Spleen (tissue), 13 donors: ENCODE measurements around the gene CA5A. TPM values are rescaled to one million over a fixed set of nuclear protein-coding genes. Genes with fewer than 3 reads are reported as not detected.
"Not testable (repeated sequence)": the region's sequence is repeated elsewhere in the genome, so short reads cannot be mapped to it uniquely, and the experiment has no call there.

Experiments
- DNase-seq: peaks from one replicate; pipeline ENCODE4 v3.0.0-alpha.2; 2020
- H3K27ac ChIP-seq, 8 donors: fragments of 200-600 bp; sonication (generic) in 7 of 8; 1 replicate in 4 of 8; 2 replicates in 4 of 8; pipeline versions ENCODE4 v1.5.0 to v1.8.0; 2016 to 2021; ENCODE audit warnings: inconsistent platforms in 4 of 8, mild to moderate bottlenecking in 4 of 8, moderate library complexity in 1 of 8
- H3K27me3 ChIP-seq, 7 donors: fragments of 200-600 bp; sonication (generic) in 6 of 7; replicated peaks in 1 of 7; 1 replicate in 4 of 7; 2 replicates in 3 of 7; pipeline versions ENCODE4 v1.5.0 to v1.8.0; 2016 to 2021; ENCODE audit warnings: inconsistent platforms in 3 of 7, mild to moderate bottlenecking in 1 of 7
- H3K36me3 ChIP-seq, 6 donors: fragments of 200-600 bp; sonication (generic) in 5 of 6; 1 replicate in 4 of 6; 2 replicates in 2 of 6; pipeline versions ENCODE4 v1.5.0 to v1.8.0; 2016 to 2021; ENCODE audit warnings: inconsistent platforms in 2 of 6
- H3K4me1 ChIP-seq, 6 donors: fragments of 200-600 bp; sonication (generic) in 5 of 6; 1 replicate in 3 of 6; 2 replicates in 3 of 6; pipeline versions ENCODE4 v1.5.0 to v1.8.0; 2016 to 2021; ENCODE audit warnings: inconsistent platforms in 3 of 6
- H3K4me3 ChIP-seq, 8 donors: fragments of 200-600 bp; sonication (generic) in 7 of 8; 1 replicate in 4 of 8; 2 replicates in 4 of 8; pipeline versions ENCODE4 v1.5.0 to v1.8.0; 2016 to 2021; ENCODE audit warnings: inconsistent platforms in 4 of 8, mild to moderate bottlenecking in 4 of 8, moderate library complexity in 2 of 8
- H3K9me3 ChIP-seq, 8 donors: fragments of 200-600 bp; sonication (generic) in 7 of 8; 1 replicate in 4 of 8; 2 replicates in 4 of 8; pipeline versions ENCODE4 v1.5.0 to v1.8.0; 2016 to 2021; ENCODE audit warnings: inconsistent platforms in 4 of 8
- CTCF ChIP-seq, 11 experiments: fragments of 200-600 bp in 7 of 11; fragments of 450-650 bp in 4 of 11; sonication (generic) in 4 of 11; IDR thresholded peaks in 8 of 11; conservative IDR thresholded peaks in 3 of 11; 1 replicate in 7 of 11; 2 replicates in 4 of 11; pipeline versions ENCODE4 v1.4.0 to v1.8.0; 2016 to 2021; ENCODE audit warnings: antibody characterized with exemption in 11 of 11, inconsistent platforms in 4 of 11, mild to moderate bottlenecking in 1 of 11
- POLR2A ChIP-seq, 3 donors: fragments of 450-650 bp; IDR thresholded peaks; one replicate each; pipeline ENCODE4 v1.5.1; 2017; ENCODE audit warnings: antibody characterized with exemption in 3 of 3, mild to moderate bottlenecking in 1 of 3
- POLR2AphosphoS5 ChIP-seq, 3 donors: sonication (generic); formaldehyde crosslinking; IDR thresholded peaks; one replicate each; pipeline ENCODE4 v1.5.1; 2017; ENCODE audit warnings: antibody characterized with exemption in 3 of 3
- WGBS, 5 donors: extraction: QIAGEN DNeasy Blood & Tissue Kit in 3 of 5; methylation state at CpG; one replicate each; pipeline versions ENCODE4 v1.1.5 to v1.1.7; 2013 to 2018; 5-methylcytosine and 5-hydroxymethylcytosine counted together
- intact Hi-C: fragments of 100-400 bp; cut with DNase I; formaldehyde crosslinking; loops from one replicate; pipeline ENCODE4 v1.15.0; 2023; ENCODE audit warnings: low total_unique reads
- long read RNA-seq, 2 donors: transcript quantifications; one replicate each; lab custom pipeline, GENCODE V29; 2026
- polyA plus RNA-seq, 3 donors: library from polyadenylated mRNA; stranded (reverse); fragments of 200-250 nt; gene quantifications; one replicate each; pipeline ENCODE4 v1.2.1, GENCODE V29; 2013
- total RNA-seq, 7 donors: library from RNA; depleted of rRNA in 3 of 7; stranded (reverse); fragments of >200 nt in 3 of 7; fragmentation: NEBNext Ultra II Directional in 4 of 7; extraction: Animal tissue kit (Norgen Biotek cat#: 25700) in 4 of 7; gene quantifications; one replicate each; pipeline versions ENCODE4 v1.1.0 to v1.2.1, GENCODE V29; 2016 to 2021
- donor health status: healthy with polysubstance abuse.
- donor health status: DM: no; HTN: no; CAD: no; lungs with moderate emphysema.
- donor health status: DM: no; HTN: no; CAD: no.
- donor health status: Bipolar disorder and iron deficiency.
- donor health status: healthy.
- donor health status: DM: no; HTN: no; CAD: no.
- donor health status: DM: yes; HTN: yes; CAD: no.

The CA5A gene
- total RNA-seq: not detected
- not detected for polyA plus RNA-seq
- long read RNA-seq, donor 1: 0 reads
- long read RNA-seq, donor 2: 0 reads

- TF ChIP-seq POLR2AphosphoS5 (IDR thresholded peaks at IDR 0.05) (no peak), CTCF (IDR thresholded peaks at IDR 0.05 in 8 of 11, conservative IDR thresholded peaks at IDR 0.05 in 3 of 11) (no peak)
- Histone ChIP-seq H3K4me3 (no peak within 1 kb of the TSS), H3K36me3 (no peaks in the 10 kb centered on the region), H3K27me3 (no peaks in the 10 kb centered on the region), H3K9me3 (no peaks in the 10 kb centered on the region), H3K27ac (no peak within 1 kb of the TSS), H3K4me1 (peaks cover 0 to 9% (median 3%) of the 10 kb centered on the region in 6 donors)
- intact Hi-C loops: no loop called here
- DNase-seq: no peak
- WGBS, 5 donors: 80 to 92% (median 89%) methylated on average over 15 of the region's 15 CpGs
These were observed at the start of gene CA5A for GRCh38 chr16:87936375-87937230. CA5A (minus strand) TSS chr16:87936529; CDS start chr16:87936450, 79 bp downstream.

GRCh38 chr16:87985493-87985892 is 49.2 kb upstream of the CA5A start:
- H3K27me3 ChIP-seq, DNase-seq, H3K4me3 ChIP-seq, intact Hi-C loops, H3K27ac ChIP-seq, H3K9me3 ChIP-seq: not testable (repeated sequence)
- WGBS, 5 donors: 66 to 89% (median 82%) methylated on average over 5 of the region's 5 CpGs
- H3K36me3 ChIP-seq: peaks cover 0 to 78% (median 37%) of the 10 kb centered on the region in 6 donors
- H3K4me1 ChIP-seq: peaks cover 0 to 20% (median 0%) of the 10 kb centered on the region in 6 donors

- TF ChIP-seq POLR2AphosphoS5 (IDR thresholded peaks at IDR 0.05) (no peak), POLR2A (IDR thresholded peaks at IDR 0.05) (no peak), CTCF (IDR thresholded peaks at IDR 0.05 in 8 of 11, conservative IDR thresholded peaks at IDR 0.05 in 3 of 11) (no peak)
- Histone ChIP-seq H3K27me3 (no peaks in the 10 kb centered on the region), H3K36me3 (peaks cover 0 to 75% (median 37%) of the 10 kb centered on the region in 6 donors), H3K27ac (no peak overlapping the region), H3K4me1 (peaks cover 0 to 26% (median 0%) of the 10 kb centered on the region in 6 donors), H3K4me3 (no peak overlapping the region), H3K9me3 (no peaks in the 10 kb centered on the region)
- intact Hi-C loops: no loop called here
- 92 to 98% (median 95%) methylated on average over 27 to 28 of the region's 28 CpGs for WGBS, 5 donors
- DNase-seq: no peak
These were observed 48.4 kb upstream of the CA5A start for GRCh38 chr16:87984632-87985267.

GRCh38 chr16:87984180-87984579 is 47.9 kb upstream of the CA5A start:
- H3K4me3 ChIP-seq, H3K9me3 ChIP-seq, H3K27ac ChIP-seq, H3K27me3 ChIP-seq, intact Hi-C loops, DNase-seq: not testable (repeated sequence)
- WGBS, 5 donors: 92 to 93% (median 93%) methylated on average over 11 to 15 of the region's 15 CpGs
- H3K4me1 ChIP-seq: peaks cover 0 to 31% (median 0%) of the 10 kb centered on the region in 6 donors
- H3K36me3 ChIP-seq: peaks cover 0 to 77% (median 36%) of the 10 kb centered on the region in 6 donors

GRCh38 chr16:87983737-87984097 is 47.4 kb upstream of the CA5A start:
- H3K27me3 ChIP-seq, H3K27ac ChIP-seq, DNase-seq, H3K4me3 ChIP-seq, intact Hi-C loops, H3K9me3 ChIP-seq: not testable (repeated sequence)
- H3K4me1 ChIP-seq: peaks cover 0 to 31% (median 0%) of the 10 kb centered on the region in 6 donors
- WGBS, 5 donors: 41 to 69% (median 60%) methylated on average over 6 to 7 of the region's 7 CpGs
- peaks cover 0 to 77% (median 35%) of the 10 kb centered on the region in 6 donors for H3K36me3 ChIP-seq
